CD4-positive, alpha-beta T cell (primary cell): ENCODE results near the gene ODF2. TPM values are rescaled to one million over a fixed set of nuclear protein-coding genes. Genes with fewer than 3 reads are reported as not detected.
A peak's percentile ranks its signal among the peaks of the same experiment; 100 is the strongest.
"Not testable (repeated sequence)": the region's sequence is repeated elsewhere in the genome, so short reads cannot be mapped to it uniquely, and the experiment has no call there.

Source experiments
- ATAC-seq: fragments of 200-7000 bp; cut with Tn5 transposase; one replicate; pipeline ENCODE4 v1.10.0; 2022; ENCODE audit warnings: mild to moderate bottlenecking; ENCODE audit not compliant: poor library complexity
- CTCF ChIA-PET: fragments of 350-600 bp; sonication (Branson Sonifier 250); formaldehyde crosslinking; loops from one replicate; lab custom pipeline; 2021; ENCODE audit warnings: antibody characterized with exemption, inconsistent platforms; lab: Charles Lee
- POLR2A ChIA-PET: fragments of 350-600 bp; sonication (Branson Sonifier 250); formaldehyde crosslinking; loops from one replicate; lab custom pipeline; 2021; ENCODE audit warnings: antibody characterized with exemption, inconsistent platforms; lab: Charles Lee
- DNase-seq, 14 experiments: peaks; one replicate each; pipeline ENCODE4 v3.0.0-alpha.2; 2013 to 2020; ENCODE audit warnings: mixed read lengths in 2 of 14
- H3K27ac ChIP-seq, 2 donors: one replicate each; pipeline versions ENCODE4 v1.5.1 to v1.7.0; 2013; ENCODE audit warnings: low read length in 2 of 2, low read depth in 1 of 2, mild to moderate bottlenecking in 1 of 2
- H3K27me3 ChIP-seq, 2 experiments: 1 replicate in 1 of 2; 2 replicates in 1 of 2; pipeline versions ENCODE4 v1.6.1 to v1.7.0; 2013; ENCODE audit warnings: low read length in 2 of 2, control low read depth in 1 of 2, mild to moderate bottlenecking in 1 of 2, moderate library complexity in 1 of 2; ENCODE audit not compliant: insufficient read depth in 2 of 2, control insufficient read depth in 1 of 2
- H3K36me3 ChIP-seq: one replicate; pipeline ENCODE4 v1.6.1; 2013; ENCODE audit warnings: low read length, control low read depth; ENCODE audit not compliant: insufficient read depth
- H3K4me1 ChIP-seq: one replicate; pipeline ENCODE4 v1.6.1; 2013; ENCODE audit warnings: low read length, control low read depth; ENCODE audit not compliant: insufficient read depth
- H3K4me3 ChIP-seq: one replicate; pipeline ENCODE4 v1.5.1; 2013; ENCODE audit warnings: mild to moderate bottlenecking, low read length, moderate library complexity
- H3K9me3 ChIP-seq, 2 experiments: 1 replicate in 1 of 2; 2 replicates in 1 of 2; pipeline versions ENCODE4 v1.6.1 to v1.7.0; 2013; ENCODE audit warnings: low read length in 2 of 2, mild to moderate bottlenecking in 2 of 2, control low read depth in 1 of 2, moderate library complexity in 1 of 2; ENCODE audit not compliant: control insufficient read depth in 1 of 2, insufficient read depth in 1 of 2
- H3K27ac Mint-ChIP-seq: one replicate; pipeline ENCODE4 v1.8.0; 2020; ENCODE audit warnings: mixed read lengths
- H3K27me3 Mint-ChIP-seq: one replicate; pipeline ENCODE4 v1.8.0; 2021; ENCODE audit warnings: mixed read lengths
- H3K36me3 Mint-ChIP-seq: one replicate; pipeline ENCODE4 v1.8.0; 2021; ENCODE audit warnings: low read depth, mixed read lengths
- H3K4me1 Mint-ChIP-seq: one replicate; pipeline ENCODE4 v1.8.0; 2021; ENCODE audit warnings: low read depth, mixed read lengths
- H3K4me3 Mint-ChIP-seq: one replicate; pipeline ENCODE4 v1.8.0; 2020; ENCODE audit warnings: mild to moderate bottlenecking, mixed read lengths
- H3K9me3 Mint-ChIP-seq: one replicate; pipeline ENCODE4 v1.8.0; 2020; ENCODE audit warnings: mixed read lengths
- intact Hi-C, 2 experiments: fragments of 100-400 bp; cut with DNase I in 1 of 2; cut with micrococcal nuclease in 1 of 2; formaldehyde crosslinking; loops; one replicate each; pipeline versions ENCODE4 v1.15.1 to v1.9.0; 2023 to 2025; cut with DNase I, micrococcal nuclease
- total RNA-seq, 174 experiments: library from RNA in 2 of 174; stranded (reverse) in 2 of 174; gene quantifications; one replicate each; pipeline ENCODE4 v1.2.3 and lab custom pipeline; 2021 to 2026
- TF ChIP-seq, protein P1 (sequence below): fragments of 200-600 bp; IDR thresholded peaks from one replicate; pipeline ENCODE4 v1.8.0; 2022; ENCODE audit warnings: antibody characterized with exemption, mild to moderate bottlenecking

The ODF2 gene
- total RNA-seq, 2 experiments from 2014 or later: 18.3 to 21.3 TPM

DNA sequence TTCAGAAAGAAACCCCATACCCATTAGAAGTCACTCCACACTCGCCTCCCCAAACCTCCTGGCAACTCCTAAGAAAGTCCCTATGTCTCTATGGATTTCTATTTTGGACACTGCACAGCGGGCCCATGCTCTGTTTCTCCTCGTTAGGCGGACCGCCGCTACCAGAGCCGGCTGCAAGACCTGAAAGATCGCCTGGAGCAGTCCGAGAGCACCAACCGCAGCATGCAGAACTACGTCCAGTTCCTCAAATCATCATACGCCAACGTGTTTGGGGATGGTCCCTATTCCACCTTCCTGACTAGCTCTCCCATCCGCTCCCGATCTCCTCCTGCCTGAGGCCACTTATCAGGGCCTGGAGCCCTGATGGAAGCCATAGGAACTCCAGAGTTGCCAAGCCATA is 44.1 kb downstream of the ODF2 start:
- POLR2A ChIA-PET: no interaction called here
- Histone ChIP-seq H3K36me3 (peaks cover 53% of the 10 kb centered on the region), H3K9me3 (no peaks in the 10 kb centered on the region), H3K4me1 (peaks cover 8% of the 10 kb centered on the region), H3K4me3 (no peak overlapping the region), H3K27me3 (no peaks in the 10 kb centered on the region), H3K27ac (no peak overlapping the region)
- intact Hi-C loops: loop anchor here in 1 of 2 experiments (5.0 kb wide), 1 partner anchor 447 kb away; the partner anchor contains the start of genes DOLK and NUP188
- H3K27me3 Mint-ChIP-seq: no peaks in the 10 kb centered on the region
- peaks cover 54% of the 10 kb centered on the region for H3K36me3 Mint-ChIP-seq
- peaks cover 20% of the 10 kb centered on the region for H3K4me1 Mint-ChIP-seq
- H3K27ac Mint-ChIP-seq: peak overlapping the region; percentile 39
- CTCF ChIA-PET: no interaction called here
- ATAC-seq (no peak), DNase-seq (no peak)
- no peaks in the 10 kb centered on the region for H3K9me3 Mint-ChIP-seq
- H3K4me3 Mint-ChIP-seq: no peak overlapping the region
- TF ChIP-seq, protein P1, sequence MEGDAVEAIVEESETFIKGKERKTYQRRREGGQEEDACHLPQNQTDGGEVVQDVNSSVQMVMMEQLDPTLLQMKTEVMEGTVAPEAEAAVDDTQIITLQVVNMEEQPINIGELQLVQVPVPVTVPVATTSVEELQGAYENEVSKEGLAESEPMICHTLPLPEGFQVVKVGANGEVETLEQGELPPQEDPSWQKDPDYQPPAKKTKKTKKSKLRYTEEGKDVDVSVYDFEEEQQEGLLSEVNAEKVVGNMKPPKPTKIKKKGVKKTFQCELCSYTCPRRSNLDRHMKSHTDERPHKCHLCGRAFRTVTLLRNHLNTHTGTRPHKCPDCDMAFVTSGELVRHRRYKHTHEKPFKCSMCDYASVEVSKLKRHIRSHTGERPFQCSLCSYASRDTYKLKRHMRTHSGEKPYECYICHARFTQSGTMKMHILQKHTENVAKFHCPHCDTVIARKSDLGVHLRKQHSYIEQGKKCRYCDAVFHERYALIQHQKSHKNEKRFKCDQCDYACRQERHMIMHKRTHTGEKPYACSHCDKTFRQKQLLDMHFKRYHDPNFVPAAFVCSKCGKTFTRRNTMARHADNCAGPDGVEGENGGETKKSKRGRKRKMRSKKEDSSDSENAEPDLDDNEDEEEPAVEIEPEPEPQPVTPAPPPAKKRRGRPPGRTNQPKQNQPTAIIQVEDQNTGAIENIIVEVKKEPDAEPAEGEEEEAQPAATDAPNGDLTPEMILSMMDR: no peak

DNA sequence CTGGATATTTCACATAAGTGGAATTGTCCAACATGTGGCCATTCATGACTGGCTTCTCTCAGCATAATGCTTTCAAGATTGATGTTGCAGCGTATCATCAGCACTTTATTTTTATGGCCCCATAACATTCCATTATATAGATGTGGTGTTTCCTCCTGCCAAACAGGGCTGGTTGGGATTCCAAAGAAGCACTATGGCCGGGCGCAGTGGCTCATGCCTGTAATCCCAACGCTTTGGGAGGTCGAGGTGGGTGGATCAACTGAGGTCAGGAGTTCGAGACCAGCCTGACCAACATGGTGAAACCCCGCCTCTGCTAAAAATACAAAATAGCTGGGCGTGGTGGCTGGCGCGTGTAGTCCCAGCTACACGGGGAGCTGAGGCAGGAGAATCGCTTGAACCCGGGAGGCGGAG is 47.6 kb downstream of the ODF2 start:
- ATAC-seq, H3K9me3 Mint-ChIP-seq, H3K27me3 Mint-ChIP-seq, H3K4me3 ChIP-seq, DNase-seq, H3K27ac ChIP-seq, CTCF ChIA-PET, H3K9me3 ChIP-seq, H3K27me3 ChIP-seq: not testable (repeated sequence)
- intact Hi-C loops: loop anchor here in 1 of 2 experiments (5.0 kb wide), 1 partner anchor 444 kb away; the partner anchor contains the start of genes DOLK and NUP188
- H3K27ac Mint-ChIP-seq: peak overlapping the region; percentile 97
- H3K36me3 Mint-ChIP-seq: peaks cover 37% of the 10 kb centered on the region
- H3K4me1 Mint-ChIP-seq: peaks cover 31% of the 10 kb centered on the region
- H3K36me3 ChIP-seq: peaks cover 32% of the 10 kb centered on the region
- H3K4me1 ChIP-seq: peaks cover 27% of the 10 kb centered on the region
- POLR2A ChIA-PET: interaction anchor here (2.2 kb wide), 1 partner anchor 49 kb away, joined by 45 read pairs; the partner anchor contains the start of gene SPTAN1
- H3K4me3 Mint-ChIP-seq: peak overlapping the region; percentile 80

DNA sequence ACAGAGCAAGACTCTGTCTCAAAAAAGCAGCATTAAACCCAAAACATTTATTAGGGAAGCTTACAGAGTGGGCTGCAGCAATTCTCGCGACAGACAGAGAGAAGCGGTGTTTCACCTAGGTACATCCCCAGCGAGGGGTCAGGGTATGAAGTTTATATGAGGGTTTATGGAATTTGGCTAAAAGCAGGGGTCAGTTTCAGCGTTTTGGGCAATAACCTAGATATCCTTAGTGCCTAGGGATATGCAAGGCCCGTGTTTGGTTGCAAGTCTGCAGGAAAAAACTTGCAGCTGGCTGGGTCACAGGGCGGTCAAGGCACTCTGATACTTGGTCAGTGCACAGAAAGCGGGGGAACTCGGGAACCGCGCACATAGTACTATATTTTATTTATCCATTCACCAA is 48.1 kb downstream of the ODF2 start:
- intact Hi-C loops: loop anchor here (1.0 to 5.0 kb wide), 4 partner anchors 48 to 443 kb away; partner anchors contain the start of genes ODF2 (in 2 of the 2), DOLK (in 1 of the 2), NUP188 (in 1 of the 2) and SPTAN1 (in 1 of the 2)
- Histone ChIP-seq H3K9me3 (no peaks in the 10 kb centered on the region), H3K27me3 (no peaks in the 10 kb centered on the region), H3K27ac (no peak overlapping the region), H3K36me3 (peaks cover 32% of the 10 kb centered on the region), H3K4me1 (peaks cover 27% of the 10 kb centered on the region), H3K4me3 (peak overlapping the region; percentile 99)
- peak in 2 of 14 experiments; percentile 5 to 15 for DNase-seq
- no peak for ATAC-seq
- Mint-ChIP-seq H3K4me3 (peak overlapping the region; percentile 80), H3K27me3 (no peaks in the 10 kb centered on the region), H3K9me3 (no peaks in the 10 kb centered on the region), H3K36me3 (peaks cover 37% of the 10 kb centered on the region), H3K4me1 (peaks cover 36% of the 10 kb centered on the region), H3K27ac (peak overlapping the region; percentile 97)
- TF ChIP-seq, protein P1: no peak
- ChIA-PET CTCF (no interaction called here), POLR2A (interaction anchor here (1.6 to 2.2 kb wide), 2 partner anchors 48 to 220 kb away, joined by 5 to 45 read pairs; partner anchors contain the start of genes SPTAN1 and ZDHHC12)
